GM23248 (cell line): ENCODE results near the gene RLIM. TPM values are rescaled to one million over a fixed set of nuclear protein-coding genes. Genes with fewer than 3 reads are reported as not detected.

Experiments used
- DNase-seq: peaks from one replicate; pipeline ENCODE4 v3.0.0-alpha.2; 2015
- H2AFZ ChIP-seq: fragments of 200-600 bp; sonication (generic); 2 replicates; pipeline ENCODE4 v1.6.1; 2016; ENCODE audit warnings: antibody characterized with exemption
- H3F3A ChIP-seq: fragments of 200-600 bp; sonication (generic); 2 replicates; pipeline ENCODE4 v1.6.1; 2016; ENCODE audit warnings: mild to moderate bottlenecking, antibody characterized with exemption, mixed run types; ENCODE audit not compliant: insufficient read depth
- H3K27ac ChIP-seq: fragments of 200-600 bp; sonication (generic); 2 replicates; pipeline ENCODE4 v1.5.1; 2016; ENCODE audit warnings: mild to moderate bottlenecking
- H3K27me3 ChIP-seq: fragments of 200-600 bp; sonication (generic); replicated peaks from 2 replicates; pipeline ENCODE4 v1.6.1; 2016; ENCODE audit warnings: mild to moderate bottlenecking; ENCODE audit not compliant: insufficient read depth
- H3K36me3 ChIP-seq: fragments of 200-600 bp; sonication (generic); 2 replicates; pipeline ENCODE4 v1.6.1; 2016; ENCODE audit warnings: low read depth, mild to moderate bottlenecking
- H3K4me1 ChIP-seq: fragments of 200-600 bp; sonication (generic); 2 replicates; pipeline ENCODE4 v1.6.1; 2016; ENCODE audit warnings: mild to moderate bottlenecking; ENCODE audit not compliant: insufficient read depth
- H3K4me2 ChIP-seq: fragments of 200-600 bp; sonication (generic); one replicate; pipeline ENCODE4 v1.6.1; 2016; ENCODE audit warnings: mild to moderate bottlenecking; ENCODE audit not compliant: unreplicated experiment
- H3K4me3 ChIP-seq: fragments of 200-600 bp; sonication (generic); 2 replicates; pipeline ENCODE4 v1.5.1; 2016; ENCODE audit warnings: mild to moderate bottlenecking
- H3K79me2 ChIP-seq: fragments of 200-600 bp; sonication (generic); 2 replicates; pipeline ENCODE4 v1.6.1; 2016; ENCODE audit warnings: mild to moderate bottlenecking; ENCODE audit not compliant: insufficient read depth
- H3K9ac ChIP-seq: fragments of 200-600 bp; sonication (generic); 2 replicates; pipeline ENCODE4 v1.6.1; 2016; ENCODE audit warnings: mild to moderate bottlenecking
- H3K9me2 ChIP-seq: fragments of 200-600 bp; sonication (generic); 2 replicates; pipeline ENCODE4 v1.6.1; 2016; ENCODE audit warnings: mixed run types, mild to moderate bottlenecking, moderate library complexity; ENCODE audit not compliant: insufficient read depth
- H3K9me3 ChIP-seq: fragments of 200-600 bp; sonication (generic); one replicate; pipeline ENCODE4 v1.6.1; 2017; ENCODE audit warnings: low read depth
- H4K20me1 ChIP-seq: fragments of 200-600 bp; sonication (generic); 2 replicates; pipeline ENCODE4 v1.6.0; 2016; ENCODE audit not compliant: insufficient read depth
- EZH2 ChIP-seq: fragments of 200-600 bp; sonication (generic); IDR thresholded peaks from 2 replicates; pipeline ENCODE4 v1.6.1; 2018; ENCODE audit warnings: antibody characterized with exemption, mild to moderate bottlenecking; ENCODE audit not compliant: insufficient read depth, poor library complexity, severe bottlenecking
- EZH2phosphoT487 ChIP-seq: fragments of 200-600 bp; sonication (generic); IDR thresholded peaks from 2 replicates; pipeline ENCODE4 v1.6.1; 2018; ENCODE audit warnings: antibody characterized with exemption, moderate library complexity, mild to moderate bottlenecking, low read depth; ENCODE audit not compliant: insufficient read depth
- WGBS, 2 experiments: methylation state at CpG; one replicate each; pipeline ENCODE4 v1.1.6; 2015 to 2017; ENCODE audit warnings: low lambda C conversion rate in 2 of 2, low coverage in 1 of 2; ENCODE audit errors: missing lambda C conversion rate in 2 of 2; 5-methylcytosine and 5-hydroxymethylcytosine counted together
- in situ Hi-C: fragments of 300-500 bp; cut with MboI; formaldehyde crosslinking; loops from 2 replicates; pipeline ENCODE4 v1.15.0; 2020
- polyA plus RNA-seq: library from polyadenylated mRNA; unstranded; fragments of >200 nt; fragmentation: Nextera tagmentation; extraction: Ambion mirVana; gene quantifications from 2 replicates; pipeline ENCODE4 v1.2.1, GENCODE V29; 2016
- total RNA-seq: library from RNA; depleted of rRNA; stranded (reverse); fragments of >200 nt; shearing (Covaris generic); gene quantifications from 2 replicates; pipeline ENCODE4 v1.2.3, GENCODE V29; 2014

RLIM gene
- total and polyA plus RNA-seq, 2 experiments from 2014 or later = 11.4 to 40.1 TPM

DNA sequence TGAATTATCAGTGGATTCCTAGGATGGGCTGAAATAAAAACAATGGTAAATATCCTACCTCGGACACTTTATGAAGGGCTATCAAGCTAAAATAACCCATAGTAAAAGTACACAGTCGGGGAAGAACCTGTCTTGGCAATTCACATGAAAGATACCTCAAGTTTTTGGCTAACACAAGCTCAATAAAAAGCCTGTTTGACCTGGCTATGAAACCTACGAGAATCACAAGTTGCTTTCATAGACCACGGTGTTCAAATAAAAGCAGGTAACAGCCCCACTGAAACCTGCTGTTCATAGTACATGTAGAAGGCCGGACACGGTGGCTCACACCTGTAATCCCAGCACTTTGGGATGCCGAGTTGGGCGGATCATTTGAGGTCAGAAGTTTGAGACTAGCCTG lies 12.3 kb downstream of the RLIM start:
- H3K27me3 ChIP-seq = no peaks in the 10 kb centered on the region
- H3K79me2 ChIP-seq = peaks cover 100% of the 10 kb centered on the region
- TF ChIP-seq EZH2 = no peak
- TF ChIP-seq EZH2phosphoT487 = no peak
- H3K9me2 ChIP-seq = no peaks in the 10 kb centered on the region
- no peak overlapping the region for H3K27ac ChIP-seq
- peaks cover 4% of the 10 kb centered on the region; the same call in 1 of the 2 replicates for H4K20me1 ChIP-seq
- H2AFZ ChIP-seq = no peak overlapping the region
- H3K4me2 ChIP-seq = no peak overlapping the region
- DNase-seq = no peak
- H3K9ac ChIP-seq = no peak overlapping the region
- no peak overlapping the region for H3K4me3 ChIP-seq
- 86 to 89% methylated on average over 7 to 8 of the region's 8 CpGs for WGBS, 2 experiments
- in situ Hi-C loops = no loop called here
- no peaks in the 10 kb centered on the region for H3K4me1 ChIP-seq
- no peaks in the 10 kb centered on the region for H3K9me3 ChIP-seq
- H3K36me3 ChIP-seq = no peaks in the 10 kb centered on the region; the same call in 1 of the 2 replicates
- no peaks in the 10 kb centered on the region for H3F3A ChIP-seq

DNA sequence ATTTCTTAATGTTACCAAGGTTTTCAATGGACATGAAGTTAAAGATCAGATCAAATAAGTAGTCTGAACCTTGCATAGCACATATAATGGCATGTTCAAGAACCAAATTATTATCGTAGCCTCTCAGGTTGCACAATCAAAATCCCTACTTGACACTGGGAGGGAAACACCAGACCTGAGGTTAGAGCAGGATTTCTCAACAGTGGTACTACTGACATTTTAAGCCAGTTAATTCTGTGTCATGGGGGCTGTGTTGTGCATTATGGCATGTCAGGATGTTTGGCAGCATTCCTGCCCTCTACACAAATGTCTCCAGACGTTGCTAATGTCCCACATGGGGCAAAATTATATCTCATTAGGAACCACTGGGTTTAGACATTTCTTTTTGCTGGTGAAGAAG lies 20.8 kb downstream of the RLIM start:
- Histone ChIP-seq H3K79me2 (peaks cover 77% of the 10 kb centered on the region), H3K4me1 (no peaks in the 10 kb centered on the region), H3K36me3 (peaks cover 17% of the 10 kb centered on the region; the same call in 1 of the 2 replicates), H3K9me3 (no peaks in the 10 kb centered on the region), H3K27me3 (no peaks in the 10 kb centered on the region), H3K27ac (no peak overlapping the region), H2AFZ (no peak overlapping the region), H3K9me2 (no peaks in the 10 kb centered on the region), H4K20me1 (no peaks in the 10 kb centered on the region), H3K9ac (no peak overlapping the region), H3K4me2 (no peak overlapping the region), H3K4me3 (no peak overlapping the region), H3F3A (no peaks in the 10 kb centered on the region)
- DNase-seq = peak; percentile 14
- in situ Hi-C loops = no loop called here
- TF ChIP-seq EZH2 (no peak), EZH2phosphoT487 (no peak)
- WGBS, 2 experiments = 50 to 51% methylated on average over 2 of the region's 2 CpGs

DNA sequence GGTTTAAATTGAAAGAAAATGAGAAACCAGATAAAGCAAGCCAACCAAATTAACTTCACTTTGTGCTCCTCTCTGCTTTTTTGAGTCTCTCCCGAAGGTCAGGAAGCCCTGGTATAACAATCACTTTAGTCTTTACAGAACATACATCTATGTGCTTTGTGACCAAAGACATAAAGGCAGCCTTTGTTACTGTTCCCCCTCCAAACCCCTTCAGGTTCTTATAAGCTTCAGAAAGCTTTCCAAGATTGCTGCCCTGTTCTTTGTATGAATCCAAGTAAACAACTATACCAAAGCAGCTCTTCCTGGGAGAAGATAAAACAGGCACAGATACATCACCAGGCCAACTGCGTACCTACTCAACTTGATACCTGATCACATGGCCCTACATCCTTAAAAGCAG lies 28.7 kb downstream of the RLIM start:
- TF ChIP-seq EZH2phosphoT487 = no peak
- no peak overlapping the region for H2AFZ ChIP-seq
- no peak for DNase-seq
- H3K4me3 ChIP-seq = no peak overlapping the region
- no peaks in the 10 kb centered on the region; the same call in 1 of the 2 replicates for H3K36me3 ChIP-seq
- H3K4me2 ChIP-seq = no peak overlapping the region
- H3K79me2 ChIP-seq = peaks cover 14% of the 10 kb centered on the region; the same call in 1 of the 2 replicates
- H3K9ac ChIP-seq = no peak overlapping the region
- no peaks in the 10 kb centered on the region for H3K9me2 ChIP-seq
- H3F3A ChIP-seq = 0 out of 2 replicates have a peak, but pooled peaks cover 5% of the 10 kb centered on the region
- H3K4me1 ChIP-seq = no peaks in the 10 kb centered on the region
- no peaks in the 10 kb centered on the region for H3K9me3 ChIP-seq
- H3K27me3 ChIP-seq = no peaks in the 10 kb centered on the region
- 98 to 100% methylated on average over 2 of the region's 2 CpGs for WGBS, 2 experiments
- no peaks in the 10 kb centered on the region for H4K20me1 ChIP-seq
- no peak overlapping the region for H3K27ac ChIP-seq
- in situ Hi-C loops = no loop called here

DNA sequence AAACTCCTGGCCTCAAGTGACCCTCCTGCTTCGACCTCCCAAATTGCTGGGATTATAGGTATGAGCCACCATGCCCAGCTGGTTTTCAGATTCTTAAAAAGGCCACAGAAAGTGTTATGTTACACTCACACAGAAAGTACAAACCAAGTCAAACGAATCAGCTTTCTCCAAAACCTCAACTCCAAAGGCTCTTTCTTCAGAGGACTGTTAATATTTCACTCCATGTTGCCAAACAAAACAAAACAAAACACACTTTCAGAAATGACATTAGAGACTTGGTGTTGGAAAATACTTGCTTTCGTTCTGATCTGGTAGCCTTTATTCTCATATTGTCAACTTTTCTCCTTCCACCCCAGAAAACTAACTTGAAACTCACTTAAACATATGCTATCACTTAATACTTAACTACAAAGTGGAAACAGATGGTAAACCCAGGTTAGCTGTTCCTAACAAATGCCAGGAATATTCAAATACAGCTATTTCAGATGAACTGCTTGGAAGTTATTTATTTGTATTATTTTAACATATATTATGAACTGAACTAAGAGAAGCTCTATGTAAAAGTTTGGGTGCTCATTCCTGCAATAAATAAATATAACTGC lies 34.7 kb downstream of the RLIM start:
- in situ Hi-C loops = no loop called here
- Histone ChIP-seq H3K4me3 (no peak overlapping the region), H3K4me1 (no peaks in the 10 kb centered on the region), H3K79me2 (no peaks in the 10 kb centered on the region), H3K9ac (no peak overlapping the region), H3K9me3 (no peaks in the 10 kb centered on the region), H3K9me2 (no peaks in the 10 kb centered on the region), H4K20me1 (no peaks in the 10 kb centered on the region), H3K27me3 (no peaks in the 10 kb centered on the region), H3K27ac (no peak overlapping the region), H2AFZ (no peak overlapping the region), H3F3A (no peaks in the 10 kb centered on the region), H3K36me3 (no peaks in the 10 kb centered on the region), H3K4me2 (no peak overlapping the region)
- TF ChIP-seq EZH2 = no peak
- TF ChIP-seq EZH2phosphoT487 = no peak
- WGBS, 2 experiments = 4 to 5% methylated on average over 3 of the region's 3 CpGs
- peak; percentile 38 for DNase-seq

DNA sequence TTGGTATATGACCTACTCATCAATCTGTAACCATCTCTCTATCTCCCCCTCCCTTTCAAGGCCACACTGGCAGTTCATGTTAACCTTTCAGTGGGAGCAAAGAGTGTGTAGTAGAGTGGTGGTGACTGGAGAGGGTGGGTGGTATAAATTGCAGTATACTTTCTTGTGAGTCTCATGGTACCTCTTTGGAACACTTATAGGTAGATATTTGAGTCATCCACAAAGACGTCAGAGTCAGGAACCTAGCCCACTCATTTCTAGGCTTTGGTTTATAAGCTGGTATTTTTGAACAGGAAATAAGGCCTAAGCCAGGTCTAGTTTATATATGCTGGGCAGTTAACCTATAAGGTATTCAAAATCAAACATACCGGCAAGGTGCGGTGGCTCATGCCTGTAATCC lies 36.3 kb downstream of the RLIM start:
- Histone ChIP-seq H3K9me3 (no peaks in the 10 kb centered on the region), H3K27me3 (no peaks in the 10 kb centered on the region), H3K79me2 (no peaks in the 10 kb centered on the region), H3K27ac (no peak overlapping the region), H3K36me3 (no peaks in the 10 kb centered on the region), H2AFZ (no peak overlapping the region), H3F3A (no peaks in the 10 kb centered on the region), H4K20me1 (no peaks in the 10 kb centered on the region), H3K4me3 (no peak overlapping the region), H3K9ac (no peak overlapping the region), H3K4me1 (no peaks in the 10 kb centered on the region), H3K9me2 (no peaks in the 10 kb centered on the region), H3K4me2 (no peak overlapping the region)
- 98 to 100% methylated on average over 2 to 3 of the region's 3 CpGs for WGBS, 2 experiments
- in situ Hi-C loops = no loop called here
- no peak for TF ChIP-seq EZH2
- no peak for TF ChIP-seq EZH2phosphoT487
- DNase-seq = no peak
